ENCODE results near the gene COMT. TPM values are rescaled to one million over a fixed set of nuclear protein-coding genes. Genes with fewer than 3 reads are reported as not detected.

COMT gene
- total RNA-seq, 5 donors from 2014 or later (not counting 1 experiment from before 2014, with no cell fraction given) = 30.6 to 53.1 (median 50.5) TPM

DNA sequence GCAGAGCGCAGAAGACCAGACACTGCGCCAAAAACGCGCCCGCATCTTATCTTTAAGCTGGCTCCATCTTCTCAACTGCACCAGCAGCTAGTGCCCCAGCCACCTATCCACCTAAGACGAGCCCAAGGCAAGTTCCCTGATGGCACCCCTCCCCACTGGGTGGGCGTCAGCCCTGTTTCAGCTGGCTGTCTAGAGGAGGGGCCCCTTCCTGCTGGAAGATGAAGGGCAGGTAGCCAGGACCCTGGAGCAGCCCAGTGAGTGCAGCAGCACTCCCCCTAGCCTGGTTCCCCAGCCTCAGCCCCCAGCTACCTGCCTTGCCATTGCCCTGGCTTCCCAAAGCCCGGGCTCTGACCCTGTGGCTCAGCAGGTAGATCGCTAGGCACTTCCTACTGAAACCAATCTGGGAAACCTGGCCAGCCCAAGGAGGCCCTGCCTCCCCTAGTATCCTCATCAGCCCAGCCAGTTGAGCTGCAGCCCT is 46.8 kb downstream of the COMT start:
- Mint-ChIP-seq H3K9me3 (no peaks in the 10 kb centered on the region), H3K4me3 (peak overlapping the region in 2 of 3 donors; percentile 59 to 70), H3K27me3 (no peaks in the 10 kb centered on the region), H3K4me1 (peaks cover 0 to 3% (median 3%) of the 10 kb centered on the region in 3 donors), H3K36me3 (no peaks in the 10 kb centered on the region), H3K27ac (no peak overlapping the region)
- no peak overlapping the region for H3K27ac ChIP-seq (ENCODE audit: low read length)
- WGBS (ENCODE audit: insufficient coverage) = 63% methylated on average over 2 of the region's 9 CpGs
- DNase-seq (no peak), ATAC-seq (replicated peaks in 1 of 4) (no peak)
- peaks cover 0 to 19% of the 10 kb centered on the region in 2 experiments for H3K4me1 ChIP-seq (ENCODE audit: control insufficient read depth in 1 of 2, extremely low read depth in 1 of 2, insufficient read depth in 2 of 2, low read length in 2 of 2)
- no peaks in the 10 kb centered on the region for H3K36me3 ChIP-seq (ENCODE audit: control insufficient read depth in 2 of 2, extremely low read depth in 1 of 2, insufficient read depth in 1 of 2, low read length in 1 of 2)
- ChIA-PET POLR2A (interaction anchor here in 1 of 2 donors (0.6 kb wide), 1 partner anchor 22 kb away, joined by 6 read pairs; no protein-coding TSS in a partner anchor), CTCF (no interaction called here)
- H3K4me3 ChIP-seq (ENCODE audit: control insufficient read depth in 1 of 2, extremely low read depth in 1 of 2, low read length in 1 of 2) = no peak overlapping the region
- no peaks in the 10 kb centered on the region for H3K9me3 ChIP-seq
- H3K27me3 ChIP-seq (replicated peaks in 1 of 2; ENCODE audit: control insufficient read depth in 2 of 2, extremely low read depth in 1 of 2, insufficient read depth in 2 of 2, low read length in 1 of 2) = peaks cover 0 to 33% of the 10 kb centered on the region in 2 experiments

DNA sequence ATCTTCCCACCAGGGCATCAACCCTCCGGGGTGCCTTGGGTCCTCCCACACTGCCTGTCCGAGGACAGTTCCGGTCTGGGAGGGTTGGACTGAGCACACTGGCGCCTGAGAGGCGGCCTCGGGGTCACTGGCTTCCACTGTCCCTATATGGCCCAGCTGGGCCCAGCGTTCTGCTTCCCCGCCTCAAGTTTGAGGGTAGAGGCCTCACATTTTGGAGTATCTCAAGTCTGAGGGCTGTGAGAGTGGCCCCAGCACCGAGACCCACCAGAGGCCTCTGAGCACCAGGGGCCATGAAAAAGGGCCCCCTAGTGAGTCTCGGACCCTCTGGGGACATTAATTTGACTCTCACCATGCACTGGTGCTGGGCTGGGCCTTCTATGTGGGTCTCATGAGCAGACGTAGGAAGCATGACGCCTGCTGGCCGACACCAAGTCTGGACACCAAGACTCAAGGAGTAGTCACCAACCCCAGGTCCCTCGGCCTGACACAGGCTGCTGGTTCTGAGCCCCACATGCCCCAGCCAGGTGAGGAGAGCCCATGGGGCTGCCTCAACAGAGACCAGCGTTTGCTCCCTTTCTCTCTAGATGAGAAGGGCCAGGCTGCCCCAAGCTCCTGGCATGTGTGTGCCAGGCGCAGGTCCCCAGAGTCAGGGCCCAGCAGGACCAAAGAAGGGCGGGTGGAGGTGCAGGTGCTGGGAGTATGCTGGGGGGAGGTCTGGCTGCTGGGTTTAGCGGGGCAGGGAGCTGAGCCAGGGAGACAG is 47.6 kb downstream of the COMT start:
- no peak overlapping the region for H3K4me3 Mint-ChIP-seq
- CTCF ChIA-PET = no interaction called here
- no peak for ATAC-seq (replicated peaks in 1 of 4)

DNA sequence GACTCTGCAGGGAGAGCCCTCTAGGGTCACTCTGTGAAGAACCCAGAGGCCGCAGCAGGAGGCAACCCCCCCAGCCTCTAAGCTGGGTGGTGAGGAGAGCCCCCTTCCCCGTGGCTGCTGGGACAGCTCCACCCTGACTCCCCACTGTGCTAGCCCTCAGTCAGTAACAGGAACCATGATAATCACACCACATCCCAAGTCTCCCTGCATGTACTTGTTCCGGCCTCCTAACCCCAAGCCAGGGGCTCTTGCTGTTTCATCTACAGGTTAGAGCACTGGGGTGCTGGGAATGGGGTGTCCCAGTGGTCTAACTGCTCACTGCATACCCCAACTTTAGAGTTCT is 48.1 kb downstream of the COMT start:
- Histone ChIP-seq H3K9me3 (no peaks in the 10 kb centered on the region), H3K36me3 (ENCODE audit: control insufficient read depth in 2 of 2, extremely low read depth in 1 of 2, insufficient read depth in 1 of 2, low read length in 1 of 2) (no peaks in the 10 kb centered on the region), H3K4me1 (ENCODE audit: control insufficient read depth in 1 of 2, extremely low read depth in 1 of 2, insufficient read depth in 2 of 2, low read length in 2 of 2) (peaks cover 0 to 19% of the 10 kb centered on the region in 2 experiments), H3K27me3 (replicated peaks in 1 of 2; ENCODE audit: control insufficient read depth in 2 of 2, extremely low read depth in 1 of 2, insufficient read depth in 2 of 2, low read length in 1 of 2) (peaks cover 0 to 30% of the 10 kb centered on the region in 2 experiments), H3K4me3 (ENCODE audit: control insufficient read depth in 1 of 2, extremely low read depth in 1 of 2, low read length in 1 of 2) (no peak overlapping the region), H3K27ac (ENCODE audit: low read length) (no peak overlapping the region)
- ChIA-PET CTCF (no interaction called here), POLR2A (no interaction called here)
- H3K27ac Mint-ChIP-seq = no peak overlapping the region
- no peaks in the 10 kb centered on the region for H3K9me3 Mint-ChIP-seq
- H3K36me3 Mint-ChIP-seq = no peaks in the 10 kb centered on the region
- H3K4me1 Mint-ChIP-seq = peaks cover 0 to 3% (median 3%) of the 10 kb centered on the region in 3 donors
- H3K4me3 Mint-ChIP-seq = no peak overlapping the region
- H3K27me3 Mint-ChIP-seq = no peaks in the 10 kb centered on the region
- WGBS (ENCODE audit: insufficient coverage) = 100% methylated on average over 1 of the region's 3 CpGs
- ATAC-seq (replicated peaks in 1 of 4) = no peak
- no peak for DNase-seq

More for the DNA sequence above, 47.6 kb downstream of the COMT start:
- DNase-seq = no peak
- Mint-ChIP-seq H3K36me3 (no peaks in the 10 kb centered on the region), H3K9me3 (no peaks in the 10 kb centered on the region), H3K27ac (no peak overlapping the region), H3K27me3 (no peaks in the 10 kb centered on the region), H3K4me1 (peaks cover 0 to 3% (median 3%) of the 10 kb centered on the region in 3 donors)
- no peaks in the 10 kb centered on the region for H3K36me3 ChIP-seq (ENCODE audit: control insufficient read depth in 2 of 2, extremely low read depth in 1 of 2, insufficient read depth in 1 of 2, low read length in 1 of 2)
- no peak overlapping the region for H3K4me3 ChIP-seq (ENCODE audit: control insufficient read depth in 1 of 2, extremely low read depth in 1 of 2, low read length in 1 of 2)
- WGBS (ENCODE audit: insufficient coverage) = 88% methylated on average over 18 of the region's 18 CpGs
- peaks cover 0 to 19% of the 10 kb centered on the region in 2 experiments for H3K4me1 ChIP-seq (ENCODE audit: control insufficient read depth in 1 of 2, extremely low read depth in 1 of 2, insufficient read depth in 2 of 2, low read length in 2 of 2)
- no peak overlapping the region for H3K27ac ChIP-seq (ENCODE audit: low read length)
- POLR2A ChIA-PET = no interaction called here
- peaks cover 0 to 31% of the 10 kb centered on the region in 2 experiments for H3K27me3 ChIP-seq (replicated peaks in 1 of 2; ENCODE audit: control insufficient read depth in 2 of 2, extremely low read depth in 1 of 2, insufficient read depth in 2 of 2, low read length in 1 of 2)
- H3K9me3 ChIP-seq = no peaks in the 10 kb centered on the region

- Mint-ChIP-seq H3K4me3 (no peak overlapping the region), H3K27me3 (no peaks in the 10 kb centered on the region), H3K27ac (no peak overlapping the region), H3K36me3 (no peaks in the 10 kb centered on the region), H3K4me1 (peaks cover 0 to 3% (median 3%) of the 10 kb centered on the region in 3 donors), H3K9me3 (no peaks in the 10 kb centered on the region)
- DNase-seq (no peak), ATAC-seq (replicated peaks in 1 of 4) (no peak)
- Histone ChIP-seq H3K4me1 (ENCODE audit: control insufficient read depth in 1 of 2, extremely low read depth in 1 of 2, insufficient read depth in 2 of 2, low read length in 2 of 2) (peaks cover 0 to 19% of the 10 kb centered on the region in 2 experiments), H3K4me3 (ENCODE audit: control insufficient read depth in 1 of 2, extremely low read depth in 1 of 2, low read length in 1 of 2) (no peak overlapping the region), H3K27ac (ENCODE audit: low read length) (no peak overlapping the region), H3K36me3 (ENCODE audit: control insufficient read depth in 2 of 2, extremely low read depth in 1 of 2, insufficient read depth in 1 of 2, low read length in 1 of 2) (no peaks in the 10 kb centered on the region), H3K9me3 (no peaks in the 10 kb centered on the region), H3K27me3 (replicated peaks in 1 of 2; ENCODE audit: control insufficient read depth in 2 of 2, extremely low read depth in 1 of 2, insufficient read depth in 2 of 2, low read length in 1 of 2) (peaks cover 0 to 26% of the 10 kb centered on the region in 2 experiments)
- WGBS (ENCODE audit: insufficient coverage) = 69% methylated on average over 2 of the region's 2 CpGs
- ChIA-PET POLR2A (no interaction called here), CTCF (interaction anchor here in 1 of 2 donors (0.6 kb wide), 1 partner anchor 20 kb away, joined by 4 read pairs; no protein-coding TSS in a partner anchor)
Measured at GRCh38 chr22:19990188-19990587, 48.6 kb downstream of the COMT start.

GRCh38 chr22:19990609-19991394 is 49.2 kb downstream of the COMT start:
- H3K27ac ChIP-seq (ENCODE audit: low read length) = no peak overlapping the region
- no peak overlapping the region for H3K27ac Mint-ChIP-seq
- no peaks in the 10 kb centered on the region for H3K27me3 Mint-ChIP-seq
- peaks cover 0 to 18% of the 10 kb centered on the region in 2 experiments for H3K4me1 ChIP-seq (ENCODE audit: control insufficient read depth in 1 of 2, extremely low read depth in 1 of 2, insufficient read depth in 2 of 2, low read length in 2 of 2)
- no peak for ATAC-seq (replicated peaks in 1 of 4)
- no peak for DNase-seq
- no peak overlapping the region for H3K4me3 Mint-ChIP-seq
- 92% methylated on average over 18 of the region's 20 CpGs for WGBS (ENCODE audit: insufficient coverage)
- no peaks in the 10 kb centered on the region for H3K9me3 Mint-ChIP-seq
- H3K4me1 Mint-ChIP-seq = peaks cover 0 to 3% (median 3%) of the 10 kb centered on the region in 3 donors
- ChIA-PET POLR2A (no interaction called here), CTCF (interaction anchor here in 1 of 2 donors (0.6 kb wide), 1 partner anchor 20 kb away, joined by 4 read pairs; no protein-coding TSS in a partner anchor)
- no peaks in the 10 kb centered on the region for H3K36me3 Mint-ChIP-seq
- no peaks in the 10 kb centered on the region for H3K9me3 ChIP-seq
- peaks cover 0 to 20% of the 10 kb centered on the region in 2 experiments for H3K27me3 ChIP-seq (replicated peaks in 1 of 2; ENCODE audit: control insufficient read depth in 2 of 2, extremely low read depth in 1 of 2, insufficient read depth in 2 of 2, low read length in 1 of 2)
- H3K4me3 ChIP-seq (ENCODE audit: control insufficient read depth in 1 of 2, extremely low read depth in 1 of 2, low read length in 1 of 2) = no peak overlapping the region
- no peaks in the 10 kb centered on the region for H3K36me3 ChIP-seq (ENCODE audit: control insufficient read depth in 2 of 2, extremely low read depth in 1 of 2, insufficient read depth in 1 of 2, low read length in 1 of 2)

- Histone ChIP-seq H3K9me3 (no peaks in the 10 kb centered on the region), H3K4me3 (ENCODE audit: control insufficient read depth in 1 of 2, extremely low read depth in 1 of 2, low read length in 1 of 2) (no peak overlapping the region), H3K4me1 (ENCODE audit: control insufficient read depth in 1 of 2, extremely low read depth in 1 of 2, insufficient read depth in 2 of 2, low read length in 2 of 2) (peaks cover 0 to 13% of the 10 kb centered on the region in 2 experiments), H3K27me3 (replicated peaks in 1 of 2; ENCODE audit: control insufficient read depth in 2 of 2, extremely low read depth in 1 of 2, insufficient read depth in 2 of 2, low read length in 1 of 2) (peaks cover 0 to 15% of the 10 kb centered on the region in 2 experiments), H3K27ac (ENCODE audit: low read length) (no peak overlapping the region), H3K36me3 (ENCODE audit: control insufficient read depth in 2 of 2, extremely low read depth in 1 of 2, insufficient read depth in 1 of 2, low read length in 1 of 2) (no peaks in the 10 kb centered on the region)
- Mint-ChIP-seq H3K27ac (no peak overlapping the region), H3K4me1 (peaks cover 0 to 2% (median 1%) of the 10 kb centered on the region in 3 donors), H3K9me3 (no peaks in the 10 kb centered on the region), H3K27me3 (no peaks in the 10 kb centered on the region), H3K4me3 (no peak overlapping the region), H3K36me3 (no peaks in the 10 kb centered on the region)
- ATAC-seq (replicated peaks in 1 of 4) (no peak), DNase-seq (no peak)
- CTCF ChIA-PET = no interaction called here
- POLR2A ChIA-PET = no interaction called here
Measured at GRCh38 chr22:19991395-19991644, 49.7 kb downstream of the COMT start.

Measured in T-cell (primary cell).